ENCODE measurements around the gene SCNN1G. TPM values are rescaled to one million over a fixed set of nuclear protein-coding genes. Genes with fewer than 3 reads are reported as not detected.

The SCNN1G gene
- total RNA-seq, 1 donor from 2014 or later, result not detected

DNA sequence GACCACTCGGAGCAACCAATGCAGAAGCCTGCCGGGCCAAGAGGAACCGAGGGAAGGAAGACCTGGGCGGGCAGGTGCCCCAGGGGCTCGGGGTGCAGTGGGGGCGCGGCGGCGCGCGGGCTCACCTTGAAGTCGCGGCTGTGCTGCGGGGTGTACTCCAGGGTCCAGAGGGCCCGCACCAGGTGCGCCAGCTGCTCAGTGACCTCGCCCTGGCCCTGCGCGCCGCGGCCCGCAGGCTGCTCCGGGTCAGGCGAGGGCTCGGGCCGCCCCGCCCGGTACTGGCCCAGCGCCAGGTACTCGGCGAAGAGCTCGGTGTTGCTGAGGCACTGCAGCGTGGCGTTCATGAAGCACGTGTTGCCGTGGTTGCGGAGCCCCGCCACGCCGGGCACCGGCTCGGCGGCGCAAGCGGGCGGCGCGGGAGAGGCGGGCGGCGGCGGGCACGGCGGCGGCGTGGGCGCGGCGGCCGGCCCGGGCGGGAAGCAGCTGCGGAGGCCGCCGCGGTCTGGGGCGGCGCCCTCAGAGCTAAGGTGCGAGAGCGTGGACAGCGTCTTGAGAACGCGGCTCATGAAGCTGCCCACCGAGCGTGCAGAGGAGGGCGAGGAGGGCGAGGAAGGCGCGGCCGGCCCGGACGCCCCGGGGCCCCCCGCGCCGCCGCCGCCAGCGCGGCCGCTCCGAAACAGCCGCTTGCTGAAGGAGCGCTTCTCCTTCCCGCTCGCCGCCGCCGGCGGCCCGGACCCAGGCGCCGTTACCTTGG lies 33.9 kb upstream of the SCNN1G start:
- peaks cover 4% of the 10 kb centered on the region for H3K27me3 Mint-ChIP-seq (ENCODE audit: low read depth)
- peak overlapping the region; percentile 86 for H3K4me3 Mint-ChIP-seq (ENCODE audit: unreplicated experiment)
- H3K9me3 Mint-ChIP-seq (ENCODE audit: low read depth), result no peaks in the 10 kb centered on the region
- peak overlapping the region; percentile 83 for H3K27ac Mint-ChIP-seq (ENCODE audit: unreplicated experiment)
- DNase-seq (ENCODE audit: low spot score), result no peak
- peaks cover 34% of the 10 kb centered on the region for H3K4me1 Mint-ChIP-seq (ENCODE audit: low read depth)
- TF ChIP-seq, protein P1, sequence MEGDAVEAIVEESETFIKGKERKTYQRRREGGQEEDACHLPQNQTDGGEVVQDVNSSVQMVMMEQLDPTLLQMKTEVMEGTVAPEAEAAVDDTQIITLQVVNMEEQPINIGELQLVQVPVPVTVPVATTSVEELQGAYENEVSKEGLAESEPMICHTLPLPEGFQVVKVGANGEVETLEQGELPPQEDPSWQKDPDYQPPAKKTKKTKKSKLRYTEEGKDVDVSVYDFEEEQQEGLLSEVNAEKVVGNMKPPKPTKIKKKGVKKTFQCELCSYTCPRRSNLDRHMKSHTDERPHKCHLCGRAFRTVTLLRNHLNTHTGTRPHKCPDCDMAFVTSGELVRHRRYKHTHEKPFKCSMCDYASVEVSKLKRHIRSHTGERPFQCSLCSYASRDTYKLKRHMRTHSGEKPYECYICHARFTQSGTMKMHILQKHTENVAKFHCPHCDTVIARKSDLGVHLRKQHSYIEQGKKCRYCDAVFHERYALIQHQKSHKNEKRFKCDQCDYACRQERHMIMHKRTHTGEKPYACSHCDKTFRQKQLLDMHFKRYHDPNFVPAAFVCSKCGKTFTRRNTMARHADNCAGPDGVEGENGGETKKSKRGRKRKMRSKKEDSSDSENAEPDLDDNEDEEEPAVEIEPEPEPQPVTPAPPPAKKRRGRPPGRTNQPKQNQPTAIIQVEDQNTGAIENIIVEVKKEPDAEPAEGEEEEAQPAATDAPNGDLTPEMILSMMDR (IDR thresholded peaks at IDR 0.05), result no peak
- H3K36me3 Mint-ChIP-seq (ENCODE audit: low read depth), result no peaks in the 10 kb centered on the region

DNA sequence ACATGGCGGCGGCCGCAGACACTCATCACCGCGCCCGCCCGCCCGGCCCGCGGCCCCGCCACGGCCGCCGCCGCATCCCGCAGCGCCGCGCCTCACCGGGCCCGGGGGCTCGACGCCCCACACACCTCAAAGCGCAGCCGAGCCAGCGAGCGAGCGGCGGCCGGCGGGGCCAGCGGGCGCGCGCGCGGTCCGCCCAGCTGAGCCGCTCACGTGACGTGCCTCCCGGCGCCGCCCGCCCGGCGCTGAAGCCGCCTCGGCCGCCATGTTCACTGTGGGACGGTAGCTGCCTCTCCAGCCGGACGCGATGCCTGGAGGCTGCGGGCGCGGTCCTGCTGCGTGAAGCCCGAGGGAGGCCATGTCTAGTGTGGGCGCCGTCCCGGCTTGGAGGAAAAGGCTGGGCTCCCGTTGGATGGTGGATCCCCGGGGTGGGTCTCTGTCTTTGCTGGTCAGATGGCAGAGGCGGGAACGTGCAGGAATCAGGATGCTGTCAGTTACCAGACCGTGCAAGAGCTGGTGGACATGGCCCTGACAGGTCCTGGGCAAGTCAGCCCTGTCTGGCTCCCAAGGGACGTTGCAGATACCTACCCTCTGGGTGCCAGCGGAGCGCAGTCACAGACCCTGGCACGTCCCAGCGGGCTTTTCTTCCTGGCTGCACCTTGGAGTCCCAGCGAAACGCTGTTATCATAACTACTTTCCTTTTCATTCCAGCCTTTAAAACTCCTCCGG lies 33.1 kb upstream of the SCNN1G start, which contains the start of gene USP31:
TSS of gene USP31 (minus strand) at position 186 of the 726 bp plus-strand sequence. CDS start at position 4, 182 bp downstream.
- H3K4me1 Mint-ChIP-seq (ENCODE audit: low read depth), result peaks cover 34% of the 10 kb centered on the region
- TF ChIP-seq, protein P1 (IDR thresholded peaks at IDR 0.05), result no peak
- peak within 1 kb of the TSS; percentile 83 for H3K27ac Mint-ChIP-seq (ENCODE audit: unreplicated experiment)
- no peaks in the 10 kb centered on the region for H3K9me3 Mint-ChIP-seq (ENCODE audit: low read depth)
- H3K36me3 Mint-ChIP-seq (ENCODE audit: low read depth), result no peaks in the 10 kb centered on the region
- DNase-seq (ENCODE audit: low spot score), result peak; percentile 98
- H3K27me3 Mint-ChIP-seq (ENCODE audit: low read depth), result peaks cover 4% of the 10 kb centered on the region
- H3K4me3 Mint-ChIP-seq (ENCODE audit: unreplicated experiment), result peak within 1 kb of the TSS; percentile 86

DNA sequence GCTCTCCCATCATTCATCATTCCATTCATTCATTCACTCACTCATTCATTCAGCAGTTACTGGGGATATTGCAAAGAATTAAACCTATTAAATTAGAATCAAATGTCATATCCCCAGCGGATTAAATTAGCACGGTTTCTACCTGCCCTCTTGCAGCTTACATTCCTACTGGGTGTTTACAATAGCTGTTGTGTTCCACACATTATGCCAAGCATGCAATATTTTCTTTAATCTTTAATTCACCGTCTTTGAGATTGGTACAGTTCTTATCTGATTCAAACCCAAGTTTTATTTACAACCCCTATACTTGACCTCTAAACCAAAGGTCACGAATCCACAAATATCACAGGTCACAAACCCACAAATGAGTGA lies 32.6 kb upstream of the SCNN1G start:
- peaks cover 7% of the 10 kb centered on the region for H3K27me3 Mint-ChIP-seq (ENCODE audit: low read depth)
- no peak for DNase-seq (ENCODE audit: low spot score)
- peak overlapping the region; percentile 86 for H3K4me3 Mint-ChIP-seq (ENCODE audit: unreplicated experiment)
- H3K4me1 Mint-ChIP-seq (ENCODE audit: low read depth), result peaks cover 33% of the 10 kb centered on the region
- TF ChIP-seq, protein P1 (IDR thresholded peaks at IDR 0.05), result no peak
- H3K27ac Mint-ChIP-seq (ENCODE audit: unreplicated experiment), result no peak overlapping the region
- no peaks in the 10 kb centered on the region for H3K36me3 Mint-ChIP-seq (ENCODE audit: low read depth)
- H3K9me3 Mint-ChIP-seq (ENCODE audit: low read depth), result no peaks in the 10 kb centered on the region

DNA sequence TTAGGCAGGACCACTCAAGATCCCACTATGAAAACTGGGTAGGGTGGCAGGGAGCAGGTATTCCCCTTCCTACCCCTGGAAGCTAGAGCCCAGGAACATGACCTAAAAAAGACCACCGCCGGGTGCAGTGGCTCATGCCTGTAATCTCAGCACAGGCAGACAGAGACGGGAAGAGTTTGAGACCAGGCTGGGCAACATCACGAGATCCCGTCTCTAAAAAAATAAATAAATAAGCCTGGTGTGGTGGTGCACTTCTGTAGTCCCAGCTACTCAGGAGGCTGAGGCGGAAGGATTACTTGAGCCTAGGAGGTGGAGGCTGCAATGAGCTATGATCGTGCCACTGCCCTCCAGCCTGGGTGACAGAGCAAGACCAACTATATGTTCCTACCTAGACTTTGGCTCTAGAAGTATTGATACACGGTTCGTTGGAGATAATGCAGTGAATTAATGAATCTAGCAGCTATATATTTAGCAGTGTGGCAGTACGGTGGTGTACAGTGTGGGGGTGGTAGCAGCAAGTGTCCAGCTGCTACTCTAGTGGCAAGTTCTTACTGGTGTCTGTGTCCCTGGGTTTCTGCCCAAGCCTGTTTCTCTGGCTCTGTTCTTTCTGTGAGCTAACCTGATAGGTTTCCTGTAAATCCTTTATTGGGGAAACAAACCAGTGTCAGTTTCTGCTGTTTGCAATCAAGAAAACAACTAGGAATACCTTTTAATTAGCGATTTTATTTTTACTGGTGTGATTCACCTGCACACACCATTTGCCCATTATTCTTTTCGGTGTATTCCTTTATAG lies 30.0 kb upstream of the SCNN1G start:
- peaks cover 16% of the 10 kb centered on the region for H3K27me3 Mint-ChIP-seq (ENCODE audit: low read depth)
- no peak overlapping the region for H3K27ac Mint-ChIP-seq (ENCODE audit: unreplicated experiment)
- no peak overlapping the region for H3K4me3 Mint-ChIP-seq (ENCODE audit: unreplicated experiment)
- H3K4me1 Mint-ChIP-seq (ENCODE audit: low read depth), result peaks cover 11% of the 10 kb centered on the region
- H3K36me3 Mint-ChIP-seq (ENCODE audit: low read depth), result no peaks in the 10 kb centered on the region
- no peaks in the 10 kb centered on the region for H3K9me3 Mint-ChIP-seq (ENCODE audit: low read depth)
- TF ChIP-seq, protein P1 (IDR thresholded peaks at IDR 0.05), result no peak
- DNase-seq (ENCODE audit: low spot score), result no peak
